ENCODE measurements around the gene PRDM16. TPM values are rescaled to one million over a fixed set of nuclear protein-coding genes. Genes with fewer than 3 reads are reported as not detected.

The PRDM16 gene
- total and polyA plus RNA-seq, 2 of the 13 experiments (the other 11 are each of a cell fraction or from before 2014, with no cell fraction given) = 0.15 to 0.81 TPM

- TF ChIP-seq, protein P1, sequence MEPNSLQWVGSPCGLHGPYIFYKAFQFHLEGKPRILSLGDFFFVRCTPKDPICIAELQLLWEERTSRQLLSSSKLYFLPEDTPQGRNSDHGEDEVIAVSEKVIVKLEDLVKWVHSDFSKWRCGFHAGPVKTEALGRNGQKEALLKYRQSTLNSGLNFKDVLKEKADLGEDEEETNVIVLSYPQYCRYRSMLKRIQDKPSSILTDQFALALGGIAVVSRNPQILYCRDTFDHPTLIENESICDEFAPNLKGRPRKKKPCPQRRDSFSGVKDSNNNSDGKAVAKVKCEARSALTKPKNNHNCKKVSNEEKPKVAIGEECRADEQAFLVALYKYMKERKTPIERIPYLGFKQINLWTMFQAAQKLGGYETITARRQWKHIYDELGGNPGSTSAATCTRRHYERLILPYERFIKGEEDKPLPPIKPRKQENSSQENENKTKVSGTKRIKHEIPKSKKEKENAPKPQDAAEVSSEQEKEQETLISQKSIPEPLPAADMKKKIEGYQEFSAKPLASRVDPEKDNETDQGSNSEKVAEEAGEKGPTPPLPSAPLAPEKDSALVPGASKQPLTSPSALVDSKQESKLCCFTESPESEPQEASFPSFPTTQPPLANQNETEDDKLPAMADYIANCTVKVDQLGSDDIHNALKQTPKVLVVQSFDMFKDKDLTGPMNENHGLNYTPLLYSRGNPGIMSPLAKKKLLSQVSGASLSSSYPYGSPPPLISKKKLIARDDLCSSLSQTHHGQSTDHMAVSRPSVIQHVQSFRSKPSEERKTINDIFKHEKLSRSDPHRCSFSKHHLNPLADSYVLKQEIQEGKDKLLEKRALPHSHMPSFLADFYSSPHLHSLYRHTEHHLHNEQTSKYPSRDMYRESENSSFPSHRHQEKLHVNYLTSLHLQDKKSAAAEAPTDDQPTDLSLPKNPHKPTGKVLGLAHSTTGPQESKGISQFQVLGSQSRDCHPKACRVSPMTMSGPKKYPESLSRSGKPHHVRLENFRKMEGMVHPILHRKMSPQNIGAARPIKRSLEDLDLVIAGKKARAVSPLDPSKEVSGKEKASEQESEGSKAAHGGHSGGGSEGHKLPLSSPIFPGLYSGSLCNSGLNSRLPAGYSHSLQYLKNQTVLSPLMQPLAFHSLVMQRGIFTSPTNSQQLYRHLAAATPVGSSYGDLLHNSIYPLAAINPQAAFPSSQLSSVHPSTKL (CRISPR knock-in tag; IDR thresholded peaks at IDR 0.05) = peak; percentile 70
- TF ChIP-seq KDM3A (CRISPR knock-in tag; IDR thresholded peaks at IDR 0.05; ENCODE audit: low read depth) (no peak), ZSCAN22 (CRISPR knock-in tag; IDR thresholded peaks at IDR 0.05) (no peak), CAMTA2 (CRISPR knock-in tag; IDR thresholded peaks at IDR 0.05; ENCODE audit: borderline replicate concordance) (no peak), ETS1 (CRISPR knock-in tag; IDR thresholded peaks at IDR 0.05) (no peak), ATM (IDR thresholded peaks at IDR 0.05; ENCODE audit: borderline replicate concordance) (no peak), TERF1 (CRISPR knock-in tag; IDR thresholded peaks at IDR 0.05) (no peak), ZNF441 (CRISPR knock-in tag; IDR thresholded peaks at IDR 0.05; ENCODE audit: borderline replicate concordance) (no peak; the same call in 1 of the 2 replicates), E2F5 (CRISPR knock-in tag; conservative IDR thresholded peaks at IDR 0.05) (no peak), SRF (IDR thresholded peaks at IDR 0.05; ENCODE audit: low read depth, low read length) (no peak), ZNF569 (CRISPR knock-in tag; IDR thresholded peaks at IDR 0.05; ENCODE audit: borderline replicate concordance) (no peak), ZNF775 (CRISPR knock-in tag; IDR thresholded peaks at IDR 0.05; ENCODE audit: borderline replicate concordance) (no peak), ZBTB44 (CRISPR knock-in tag; IDR thresholded peaks at IDR 0.05) (no peak), ZNF510 (CRISPR knock-in tag; IDR thresholded peaks at IDR 0.05; ENCODE audit: low read depth) (no peak)
- TF ChIP-seq, protein P2, sequence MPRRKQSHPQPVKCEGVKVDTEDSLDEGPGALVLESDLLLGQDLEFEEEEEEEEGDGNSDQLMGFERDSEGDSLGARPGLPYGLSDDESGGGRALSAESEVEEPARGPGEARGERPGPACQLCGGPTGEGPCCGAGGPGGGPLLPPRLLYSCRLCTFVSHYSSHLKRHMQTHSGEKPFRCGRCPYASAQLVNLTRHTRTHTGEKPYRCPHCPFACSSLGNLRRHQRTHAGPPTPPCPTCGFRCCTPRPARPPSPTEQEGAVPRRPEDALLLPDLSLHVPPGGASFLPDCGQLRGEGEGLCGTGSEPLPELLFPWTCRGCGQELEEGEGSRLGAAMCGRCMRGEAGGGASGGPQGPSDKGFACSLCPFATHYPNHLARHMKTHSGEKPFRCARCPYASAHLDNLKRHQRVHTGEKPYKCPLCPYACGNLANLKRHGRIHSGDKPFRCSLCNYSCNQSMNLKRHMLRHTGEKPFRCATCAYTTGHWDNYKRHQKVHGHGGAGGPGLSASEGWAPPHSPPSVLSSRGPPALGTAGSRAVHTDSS (CRISPR knock-in tag; conservative IDR thresholded peaks at IDR 0.05) = no peak
- TF ChIP-seq, protein P3, sequence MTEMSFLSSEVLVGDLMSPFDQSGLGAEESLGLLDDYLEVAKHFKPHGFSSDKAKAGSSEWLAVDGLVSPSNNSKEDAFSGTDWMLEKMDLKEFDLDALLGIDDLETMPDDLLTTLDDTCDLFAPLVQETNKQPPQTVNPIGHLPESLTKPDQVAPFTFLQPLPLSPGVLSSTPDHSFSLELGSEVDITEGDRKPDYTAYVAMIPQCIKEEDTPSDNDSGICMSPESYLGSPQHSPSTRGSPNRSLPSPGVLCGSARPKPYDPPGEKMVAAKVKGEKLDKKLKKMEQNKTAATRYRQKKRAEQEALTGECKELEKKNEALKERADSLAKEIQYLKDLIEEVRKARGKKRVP (CRISPR knock-in tag; IDR thresholded peaks at IDR 0.05) = no peak
These were observed 287.2 kb downstream of the PRDM16 start (continued) for GRCh38 chr1:3355894-3356826.
